ENCODE results near the gene ASB8.

DNA sequence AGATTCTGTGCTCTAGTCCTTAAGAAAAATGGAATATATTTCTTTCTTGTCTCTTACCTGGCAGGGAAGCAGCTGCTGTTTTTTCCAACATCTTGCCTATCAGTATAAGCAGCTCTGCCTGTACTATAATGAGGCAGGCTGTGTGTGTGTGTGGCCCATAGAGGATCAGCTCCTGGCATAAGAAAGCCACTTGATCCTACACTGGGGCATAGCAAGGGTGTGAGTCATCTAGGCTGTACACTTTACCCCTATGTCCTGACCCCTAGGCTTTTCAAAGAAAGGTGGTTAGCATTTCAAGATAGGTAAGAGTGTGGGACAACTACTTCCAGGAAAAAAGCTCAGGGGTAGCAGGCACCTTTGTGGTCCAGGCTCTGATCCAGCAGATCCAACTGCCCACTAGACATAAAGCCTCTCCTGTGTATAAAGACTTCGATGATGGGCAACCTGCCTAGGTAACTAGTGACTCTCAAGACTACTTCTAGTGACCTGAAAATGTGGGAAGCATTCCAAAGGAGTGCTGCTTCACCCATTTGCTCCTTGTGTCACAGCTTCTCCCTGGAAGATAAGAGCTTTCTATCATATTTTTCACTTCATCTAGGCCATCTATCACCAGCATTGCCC lies 46.5 kb downstream of the ASB8 start:
- TF ChIP-seq, protein P1, sequence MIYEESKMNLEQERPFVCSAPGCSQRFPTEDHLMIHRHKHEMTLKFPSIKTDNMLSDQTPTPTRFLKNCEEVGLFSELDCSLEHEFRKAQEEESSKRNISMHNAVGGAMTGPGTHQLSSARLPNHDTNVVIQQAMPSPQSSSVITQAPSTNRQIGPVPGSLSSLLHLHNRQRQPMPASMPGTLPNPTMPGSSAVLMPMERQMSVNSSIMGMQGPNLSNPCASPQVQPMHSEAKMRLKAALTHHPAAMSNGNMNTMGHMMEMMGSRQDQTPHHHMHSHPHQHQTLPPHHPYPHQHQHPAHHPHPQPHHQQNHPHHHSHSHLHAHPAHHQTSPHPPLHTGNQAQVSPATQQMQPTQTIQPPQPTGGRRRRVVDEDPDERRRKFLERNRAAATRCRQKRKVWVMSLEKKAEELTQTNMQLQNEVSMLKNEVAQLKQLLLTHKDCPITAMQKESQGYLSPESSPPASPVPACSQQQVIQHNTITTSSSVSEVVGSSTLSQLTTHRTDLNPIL (CRISPR knock-in tag; IDR thresholded peaks at IDR 0.05; ENCODE audit: low read depth), result no peak
- TF ChIP-seq BACH2 (CRISPR knock-in tag; IDR thresholded peaks at IDR 0.05; ENCODE audit: borderline replicate concordance) (no peak), ZNF565 (CRISPR knock-in tag; conservative IDR thresholded peaks at IDR 0.05; ENCODE audit: low read depth) (no peak)
